IgD-negative memory B cell (primary cell): ENCODE measurements around the gene TBL1XR1. TPM values are rescaled to one million over a fixed set of nuclear protein-coding genes. Genes with fewer than 3 reads are reported as not detected.
A peak's percentile ranks its signal among the peaks of the same experiment; 100 is the strongest.
"Not testable (repeated sequence)": the region's sequence is repeated elsewhere in the genome, so short reads cannot be mapped to it uniquely, and the experiment has no call there.

Experiments
- H3K27ac Mint-ChIP-seq, 3 donors: one replicate each; pipeline ENCODE4 v1.8.0; 2020 to 2022; ENCODE audit warnings: mild to moderate bottlenecking in 3 of 3, mixed read lengths in 3 of 3, moderate library complexity in 1 of 3
- H3K27me3 Mint-ChIP-seq: one replicate; pipeline ENCODE4 v1.8.0; 2021; ENCODE audit warnings: mixed read lengths
- H3K36me3 Mint-ChIP-seq: one replicate; pipeline ENCODE4 v1.8.0; 2020; ENCODE audit warnings: mild to moderate bottlenecking, mixed read lengths
- H3K4me1 Mint-ChIP-seq, 3 donors: one replicate each; pipeline ENCODE4 v1.8.0; 2020 to 2022; ENCODE audit warnings: mixed read lengths in 3 of 3, mild to moderate bottlenecking in 1 of 3
- H3K4me3 Mint-ChIP-seq, 4 donors: one replicate each; pipeline ENCODE4 v1.8.0; 2020 to 2022; ENCODE audit warnings: mild to moderate bottlenecking in 4 of 4, mixed read lengths in 4 of 4, moderate library complexity in 3 of 4
- H3K9me3 Mint-ChIP-seq, 3 donors: one replicate each; pipeline ENCODE4 v1.8.0; 2020 to 2021; ENCODE audit warnings: mixed read lengths in 3 of 3, mild to moderate bottlenecking in 1 of 3
- polyA plus RNA-seq: library from polyadenylated mRNA; unstranded; fragments of 300-500 nt; fragmentation: Illumina TruSeq; gene quantifications from one replicate; pipeline ENCODE4 v1.2.3, GENCODE V29; 2021

The TBL1XR1 gene
- polyA plus RNA-seq, 1 donor from 2014 or later: 23.6 TPM

DNA sequence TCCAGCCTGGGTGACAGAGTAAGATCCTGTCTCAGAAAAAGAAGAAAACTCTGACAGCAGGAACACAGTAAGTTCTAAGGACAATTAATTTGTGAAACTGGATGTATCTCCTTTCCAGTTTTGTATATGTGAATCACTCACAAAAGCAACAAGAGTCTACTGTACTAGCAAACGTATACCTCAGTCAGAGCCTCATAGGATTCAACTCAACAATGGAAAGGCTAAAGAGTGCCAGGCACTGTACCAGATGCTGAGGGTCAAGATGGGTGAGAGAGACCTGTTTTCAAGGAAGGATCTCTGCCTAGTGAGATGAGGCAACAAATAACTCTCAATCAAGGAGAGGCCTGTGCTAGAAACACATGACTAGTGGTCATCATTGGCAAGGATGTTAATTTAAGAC lies 14.9 kb downstream of the TBL1XR1 start:
- Mint-ChIP-seq H3K9me3 (no peaks in the 10 kb centered on the region), H3K4me1 (peaks cover 60 to 68% (median 68%) of the 10 kb centered on the region in 3 donors), H3K27ac (peak overlapping the region; percentile 51 to 71 (median 69)), H3K4me3 (peak overlapping the region in 1 of 4 donors; percentile 51), H3K27me3 (no peaks in the 10 kb centered on the region), H3K36me3 (peaks cover 4% of the 10 kb centered on the region)

DNA sequence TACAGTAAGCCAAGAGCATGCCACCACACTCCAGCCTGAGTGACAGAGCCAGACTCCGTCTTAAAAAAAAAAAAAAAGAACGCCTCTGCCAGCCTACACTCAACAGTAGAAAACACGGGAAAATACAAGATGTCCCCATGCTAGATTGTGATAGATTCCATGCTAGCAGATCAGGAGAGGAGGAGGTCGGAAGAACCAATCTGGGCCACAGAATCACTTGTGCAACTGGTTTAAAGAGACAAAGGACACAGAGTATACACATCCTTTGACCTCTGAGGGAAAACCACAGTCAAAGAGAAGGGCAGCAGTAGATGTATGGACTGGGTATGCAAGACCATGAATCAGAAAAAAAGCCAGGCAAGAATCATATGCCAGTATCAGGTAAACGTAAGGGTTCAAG lies 15.9 kb downstream of the TBL1XR1 start:
- Mint-ChIP-seq H3K4me3 (peak overlapping the region in 2 of 4 donors; percentile 14 to 56), H3K27ac (peak overlapping the region in 2 of 3 donors; percentile 24 to 71), H3K27me3 (no peaks in the 10 kb centered on the region), H3K36me3 (peaks cover 4% of the 10 kb centered on the region), H3K9me3 (no peaks in the 10 kb centered on the region), H3K4me1 (peaks cover 60 to 66% (median 65%) of the 10 kb centered on the region in 3 donors)

DNA sequence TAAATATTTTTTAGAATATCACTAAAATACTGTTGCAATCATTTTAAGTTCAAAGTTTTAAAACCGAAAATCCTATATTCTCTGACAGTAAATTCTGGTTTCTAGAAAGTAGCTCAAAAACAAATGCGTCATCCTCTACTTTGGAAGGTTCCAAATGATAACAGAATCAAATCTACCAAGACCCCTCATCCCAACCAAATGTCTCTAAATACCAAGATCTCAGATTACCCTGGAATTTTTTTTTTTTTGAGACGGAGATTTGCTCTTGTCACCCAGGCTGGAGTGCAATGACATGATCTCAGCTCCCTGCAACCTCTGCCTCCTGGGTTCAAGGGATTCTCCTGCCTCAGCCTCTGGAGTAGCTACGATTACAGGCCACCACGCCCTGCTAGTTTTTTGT lies 16.8 kb downstream of the TBL1XR1 start:
- peaks cover 4% of the 10 kb centered on the region for H3K36me3 Mint-ChIP-seq
- H3K4me1 Mint-ChIP-seq: peaks cover 58 to 61% (median 59%) of the 10 kb centered on the region in 3 donors

DNA sequence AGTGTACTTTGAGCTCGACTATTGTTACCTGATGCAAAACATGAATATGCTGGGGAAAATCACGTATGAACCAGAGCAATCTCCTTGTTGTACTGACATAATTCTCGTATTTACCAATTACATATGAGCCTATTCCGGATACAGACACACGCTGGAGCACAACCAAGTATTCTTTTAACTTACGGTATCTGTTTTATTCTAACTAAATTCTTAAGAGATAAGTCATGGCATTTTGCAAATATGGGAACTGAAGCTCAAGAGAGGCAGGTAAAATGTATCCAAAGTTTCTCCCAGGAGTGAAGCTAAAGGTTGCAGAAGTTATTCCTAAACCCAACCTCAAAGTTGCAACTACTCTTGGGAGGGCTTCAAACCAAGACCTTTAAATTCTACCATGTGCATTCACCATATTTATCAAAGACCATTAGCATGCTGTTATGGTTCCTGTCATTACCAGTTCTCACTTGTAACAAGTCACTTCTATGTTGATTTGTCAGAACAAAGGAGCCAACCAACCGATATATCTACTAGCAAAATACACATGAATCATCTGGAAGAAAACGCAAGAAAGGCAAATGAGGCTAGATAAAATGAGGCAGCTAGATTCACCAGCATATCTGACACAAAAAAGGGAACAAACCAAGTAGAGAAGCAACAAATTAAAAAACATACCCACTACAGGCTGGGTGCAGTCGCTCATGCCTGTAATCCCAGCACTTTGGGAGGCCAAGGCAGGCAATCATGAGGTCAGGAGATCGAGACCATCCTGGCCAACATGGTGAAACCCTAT lies 17.8 kb downstream of the TBL1XR1 start:
- peaks cover 54 to 58% (median 57%) of the 10 kb centered on the region in 3 donors for H3K4me1 Mint-ChIP-seq
- peaks cover 4% of the 10 kb centered on the region for H3K36me3 Mint-ChIP-seq
- H3K27me3 Mint-ChIP-seq: no peaks in the 10 kb centered on the region
- H3K27ac Mint-ChIP-seq: peak overlapping the region in 2 of 3 donors; percentile 5 to 85
- H3K9me3 Mint-ChIP-seq: no peaks in the 10 kb centered on the region
- peak overlapping the region in 1 of 4 donors; percentile 30 for H3K4me3 Mint-ChIP-seq

More for the DNA sequence above, 16.8 kb downstream of the TBL1XR1 start:
- Mint-ChIP-seq H3K27me3 (no peaks in the 10 kb centered on the region), H3K9me3 (no peaks in the 10 kb centered on the region), H3K4me3 (peak overlapping the region in 1 of 4 donors; percentile 47), H3K27ac (peak overlapping the region; percentile 23 to 71 (median 24))

DNA sequence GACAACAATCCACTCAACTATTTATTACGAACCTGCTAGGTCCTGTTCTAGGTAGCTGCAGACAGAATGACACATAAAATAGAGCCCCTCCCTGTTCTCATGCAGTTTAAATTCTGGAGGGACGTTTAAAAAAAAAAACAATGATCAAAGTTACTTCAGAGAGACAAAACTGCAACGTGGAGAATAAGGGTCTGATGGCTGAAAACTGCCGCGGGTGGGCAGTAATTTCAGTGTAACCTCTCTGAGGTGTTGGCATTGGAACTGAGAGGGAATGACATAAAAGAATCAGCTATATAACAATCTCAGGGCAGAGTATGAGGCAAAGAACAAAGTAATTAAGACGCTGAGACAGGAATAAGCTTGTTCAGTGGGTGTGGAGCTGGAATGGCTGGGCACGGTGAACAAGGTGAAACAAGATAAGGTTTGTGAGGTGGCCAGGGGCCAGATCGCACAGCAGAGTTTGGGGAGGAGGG lies 19.5 kb downstream of the TBL1XR1 start:
- H3K36me3 Mint-ChIP-seq: peaks cover 4% of the 10 kb centered on the region
- peak overlapping the region in 2 of 4 donors; percentile 18 to 59 for H3K4me3 Mint-ChIP-seq
- H3K27ac Mint-ChIP-seq: peak overlapping the region in 2 of 3 donors; percentile 25 to 31
- H3K9me3 Mint-ChIP-seq: no peaks in the 10 kb centered on the region
- H3K27me3 Mint-ChIP-seq: no peaks in the 10 kb centered on the region
- H3K4me1 Mint-ChIP-seq: peaks cover 55 to 65% (median 63%) of the 10 kb centered on the region in 3 donors

DNA sequence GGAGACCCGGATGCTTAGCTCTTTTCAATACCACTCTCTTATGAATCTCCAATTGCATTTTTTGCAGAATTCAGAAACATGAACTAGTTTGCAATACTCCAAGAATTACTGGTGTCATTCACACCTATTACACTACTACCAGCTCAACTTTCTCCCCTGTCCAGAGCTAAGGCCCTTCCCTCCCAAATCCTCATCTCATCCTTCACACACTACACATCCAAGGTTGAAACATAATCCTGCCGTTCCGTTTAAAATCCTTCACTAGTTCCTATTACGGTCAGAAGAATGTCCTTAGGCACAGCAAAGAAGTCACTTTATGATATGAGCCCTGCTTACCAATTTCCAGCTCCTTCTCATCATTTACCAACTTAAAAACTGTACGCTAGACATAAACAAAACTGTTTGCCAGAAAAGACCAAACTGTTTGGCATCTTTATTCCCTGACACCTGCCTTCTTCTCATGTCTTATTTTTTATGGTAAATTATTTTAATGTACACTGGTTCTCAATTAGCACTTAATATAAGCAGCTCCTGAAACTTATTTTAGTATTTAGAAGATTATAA lies 22.6 kb downstream of the TBL1XR1 start:
- Mint-ChIP-seq H3K4me3 (no peak overlapping the region), H3K27ac (peak overlapping the region in 2 of 3 donors; percentile 6 to 69), H3K9me3 (no peaks in the 10 kb centered on the region)

DNA sequence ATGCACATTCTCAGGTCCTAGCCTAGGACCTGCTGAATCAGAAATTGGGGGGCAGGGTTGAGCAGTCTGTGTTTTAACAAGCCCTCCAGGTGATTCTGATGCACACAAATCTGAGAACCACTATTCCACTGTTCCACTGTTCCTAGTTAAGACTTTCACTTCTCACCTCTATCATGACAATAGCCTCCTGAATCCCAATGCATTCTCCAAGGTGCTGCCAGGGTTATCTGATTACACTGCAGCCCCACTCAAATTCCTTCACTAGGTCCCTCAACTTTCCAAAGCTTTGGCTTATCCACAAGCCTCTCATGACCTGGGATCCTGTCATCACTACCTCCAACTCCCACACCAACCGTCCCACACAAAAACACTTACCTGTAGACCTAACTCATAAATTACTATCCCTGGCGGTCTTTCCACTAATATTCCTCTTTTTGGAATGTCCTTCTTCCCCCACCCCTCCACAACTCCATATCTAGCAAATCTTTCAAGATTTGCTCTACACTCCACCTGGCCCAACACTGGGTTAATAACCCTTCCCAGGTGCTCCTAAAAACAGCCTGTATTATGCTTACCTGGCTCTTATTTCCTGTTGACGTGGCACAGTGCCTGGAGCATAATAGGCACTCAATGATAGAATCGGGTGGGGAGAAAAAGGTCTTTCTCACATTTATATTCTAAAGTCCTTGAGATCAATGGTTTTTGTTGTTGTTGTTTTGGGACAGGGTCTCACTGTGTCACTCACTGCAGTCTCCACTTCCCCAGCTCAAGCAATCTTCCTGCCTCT lies 27.2 kb downstream of the TBL1XR1 start:
- Mint-ChIP-seq H3K27me3 (no peaks in the 10 kb centered on the region), H3K9me3 (no peaks in the 10 kb centered on the region), H3K4me1 (peaks cover 51 to 53% (median 52%) of the 10 kb centered on the region in 3 donors), H3K27ac (peak overlapping the region in 2 of 3 donors; percentile 33 to 76), H3K4me3 (peak overlapping the region in 1 of 4 donors; percentile 55), H3K36me3 (peaks cover 5% of the 10 kb centered on the region)

More for the DNA sequence above, 22.6 kb downstream of the TBL1XR1 start:
- peaks cover 5% of the 10 kb centered on the region for H3K36me3 Mint-ChIP-seq
- no peaks in the 10 kb centered on the region for H3K27me3 Mint-ChIP-seq
- peaks cover 46 to 54% (median 48%) of the 10 kb centered on the region in 3 donors for H3K4me1 Mint-ChIP-seq

DNA sequence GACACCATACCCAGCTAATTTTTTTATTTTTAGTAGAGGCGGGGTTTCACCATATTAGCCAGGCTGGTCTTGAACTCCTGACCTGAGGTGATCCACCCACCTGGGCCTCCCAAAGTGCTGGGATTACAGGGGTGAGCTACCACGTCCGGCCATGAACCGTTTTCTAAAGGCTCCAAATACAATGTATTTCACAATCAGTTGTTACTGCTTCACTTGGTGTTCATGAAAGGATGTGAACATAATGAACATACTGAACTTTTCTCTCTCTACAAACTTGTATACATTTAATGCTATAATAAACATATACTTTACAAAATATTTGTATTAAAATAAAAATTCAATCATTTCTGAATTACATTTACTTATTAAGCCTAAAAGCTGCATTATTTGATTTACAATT lies 28.9 kb downstream of the TBL1XR1 start:
- peaks cover 5% of the 10 kb centered on the region for H3K36me3 Mint-ChIP-seq

DNA sequence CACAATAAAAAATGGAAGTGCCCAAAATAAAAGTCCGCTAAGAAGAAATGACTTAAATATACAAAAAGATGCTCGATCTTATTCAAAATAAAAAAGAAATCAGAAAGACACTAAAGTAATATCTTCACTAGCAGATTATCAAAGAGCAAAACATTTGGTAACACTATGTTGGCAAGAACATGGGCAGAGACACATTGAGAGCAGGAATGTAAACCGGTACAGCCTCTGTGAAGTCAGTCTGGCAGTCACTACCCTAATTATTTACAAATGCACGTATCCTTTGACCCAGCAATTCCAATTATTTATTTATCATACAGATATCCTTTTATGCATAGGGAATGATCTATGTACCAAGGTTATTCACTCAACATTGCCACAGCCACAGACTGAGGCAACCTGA lies 34.5 kb downstream of the TBL1XR1 start:
- Mint-ChIP-seq H3K36me3 (peaks cover 12% of the 10 kb centered on the region), H3K27me3 (no peaks in the 10 kb centered on the region), H3K9me3 (peaks cover 0 to 10% (median 0%) of the 10 kb centered on the region in 3 donors), H3K4me1 (peaks cover 36 to 47% (median 46%) of the 10 kb centered on the region in 3 donors), H3K4me3 (no peak overlapping the region), H3K27ac (no peak overlapping the region)

More for the DNA sequence above, 28.9 kb downstream of the TBL1XR1 start:
- Mint-ChIP-seq H3K4me1 (peaks cover 45 to 54% (median 52%) of the 10 kb centered on the region in 3 donors), H3K9me3 (peaks cover 0 to 5% (median 0%) of the 10 kb centered on the region in 3 donors), H3K27ac (no peak overlapping the region), H3K27me3 (no peaks in the 10 kb centered on the region), H3K4me3 (no peak overlapping the region)

DNA sequence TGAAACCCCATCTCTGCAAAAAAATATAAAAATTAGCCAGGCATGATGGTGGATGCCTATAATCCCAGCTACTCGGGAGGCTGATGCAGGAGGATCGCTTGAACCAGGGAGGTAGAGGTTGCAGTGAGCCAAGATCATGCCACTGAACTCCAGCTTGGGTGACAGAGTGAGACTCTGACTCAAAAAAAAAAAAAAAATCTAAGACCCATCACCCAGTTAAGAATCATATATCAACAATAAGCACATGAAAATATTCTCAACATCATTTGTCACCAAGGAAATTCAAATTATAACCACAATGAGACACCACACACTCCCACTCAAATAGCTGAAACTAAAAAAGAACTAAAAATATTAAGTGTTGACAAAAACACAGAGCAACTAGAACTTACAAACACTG lies 35.7 kb downstream of the TBL1XR1 start:
- Mint-ChIP-seq H3K4me3 (peak overlapping the region in 1 of 4 donors; percentile 70), H3K27ac (peak overlapping the region in 1 of 3 donors; percentile 13), H3K4me1 (peaks cover 39 to 53% (median 47%) of the 10 kb centered on the region in 3 donors), H3K36me3 (peaks cover 12% of the 10 kb centered on the region)
- not testable (repeated sequence) for H3K27me3 Mint-ChIP-seq, H3K9me3 Mint-ChIP-seq

DNA sequence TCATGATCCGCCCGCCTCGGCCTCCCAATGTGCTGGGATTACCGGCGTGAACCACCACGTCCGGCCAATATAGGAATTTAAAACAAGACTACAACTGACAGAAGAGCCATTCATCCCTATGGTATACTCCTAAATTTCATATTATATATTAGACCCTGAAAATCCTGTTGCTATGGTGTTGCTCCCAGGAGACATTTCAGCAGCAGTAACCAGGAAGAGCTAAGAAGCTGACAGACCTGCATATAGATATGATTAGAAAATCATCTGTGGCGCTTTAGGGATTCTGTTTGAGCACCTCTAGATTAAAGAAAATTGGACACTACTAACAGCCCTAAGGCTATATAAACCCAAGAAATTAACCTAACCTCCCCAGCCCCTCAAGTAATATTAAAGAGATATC lies 38.8 kb downstream of the TBL1XR1 start:
- H3K9me3 Mint-ChIP-seq: peaks cover 0 to 5% (median 0%) of the 10 kb centered on the region in 3 donors
- peak overlapping the region in 1 of 3 donors; percentile 9 for H3K27ac Mint-ChIP-seq
- peaks cover 34 to 44% (median 38%) of the 10 kb centered on the region in 3 donors for H3K4me1 Mint-ChIP-seq
- peaks cover 12% of the 10 kb centered on the region for H3K36me3 Mint-ChIP-seq
- no peak overlapping the region for H3K4me3 Mint-ChIP-seq
- no peaks in the 10 kb centered on the region for H3K27me3 Mint-ChIP-seq

DNA sequence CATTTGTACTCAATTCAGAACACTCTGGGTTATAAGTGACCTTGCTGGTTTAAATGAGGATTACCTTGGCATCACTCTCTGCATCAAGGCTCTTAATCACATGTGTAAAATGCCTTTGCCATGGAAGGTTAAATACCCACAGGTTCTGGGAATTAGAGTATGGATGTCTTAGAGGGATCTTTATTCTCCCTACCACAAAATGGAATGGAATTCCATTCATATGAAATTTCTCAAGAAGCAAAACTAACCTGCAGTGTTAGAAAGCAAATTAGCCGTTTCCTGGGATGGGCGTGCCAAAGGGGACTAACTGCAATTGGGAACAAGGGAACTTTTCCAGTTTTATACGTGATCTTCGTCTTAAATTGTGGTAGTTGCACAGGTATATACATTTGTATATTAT lies 39.8 kb downstream of the TBL1XR1 start:
- H3K27ac Mint-ChIP-seq: peak overlapping the region in 1 of 3 donors; percentile 85
- H3K4me3 Mint-ChIP-seq: no peak overlapping the region
- no peaks in the 10 kb centered on the region for H3K27me3 Mint-ChIP-seq
- H3K36me3 Mint-ChIP-seq: peaks cover 10% of the 10 kb centered on the region
- peaks cover 36 to 44% (median 41%) of the 10 kb centered on the region in 3 donors for H3K4me1 Mint-ChIP-seq
- H3K9me3 Mint-ChIP-seq: peaks cover 0 to 5% (median 0%) of the 10 kb centered on the region in 3 donors

DNA sequence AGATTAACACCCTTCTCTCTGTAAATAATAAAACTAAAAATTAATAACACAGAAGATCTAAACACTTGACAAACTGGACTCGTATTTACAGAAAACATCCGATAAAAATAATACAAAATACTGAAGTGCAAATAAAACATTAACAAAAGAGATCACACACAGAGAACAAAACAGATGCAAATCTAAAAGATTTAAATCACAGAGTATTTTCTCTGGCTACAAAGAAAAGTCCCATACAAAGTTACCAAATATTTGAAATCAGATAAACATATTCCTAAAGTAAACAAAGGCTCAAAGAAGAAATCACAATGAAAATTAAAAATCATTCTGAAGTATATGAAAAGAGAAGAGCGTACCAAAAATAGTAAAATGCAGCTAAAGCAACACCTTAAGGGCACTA lies 42.5 kb downstream of the TBL1XR1 start:
- Mint-ChIP-seq H3K9me3 (no peaks in the 10 kb centered on the region), H3K27me3 (no peaks in the 10 kb centered on the region), H3K36me3 (no peaks in the 10 kb centered on the region), H3K4me3 (no peak overlapping the region), H3K27ac (peak overlapping the region in 1 of 3 donors; percentile 22), H3K4me1 (peaks cover 49 to 52% (median 51%) of the 10 kb centered on the region in 3 donors)

DNA sequence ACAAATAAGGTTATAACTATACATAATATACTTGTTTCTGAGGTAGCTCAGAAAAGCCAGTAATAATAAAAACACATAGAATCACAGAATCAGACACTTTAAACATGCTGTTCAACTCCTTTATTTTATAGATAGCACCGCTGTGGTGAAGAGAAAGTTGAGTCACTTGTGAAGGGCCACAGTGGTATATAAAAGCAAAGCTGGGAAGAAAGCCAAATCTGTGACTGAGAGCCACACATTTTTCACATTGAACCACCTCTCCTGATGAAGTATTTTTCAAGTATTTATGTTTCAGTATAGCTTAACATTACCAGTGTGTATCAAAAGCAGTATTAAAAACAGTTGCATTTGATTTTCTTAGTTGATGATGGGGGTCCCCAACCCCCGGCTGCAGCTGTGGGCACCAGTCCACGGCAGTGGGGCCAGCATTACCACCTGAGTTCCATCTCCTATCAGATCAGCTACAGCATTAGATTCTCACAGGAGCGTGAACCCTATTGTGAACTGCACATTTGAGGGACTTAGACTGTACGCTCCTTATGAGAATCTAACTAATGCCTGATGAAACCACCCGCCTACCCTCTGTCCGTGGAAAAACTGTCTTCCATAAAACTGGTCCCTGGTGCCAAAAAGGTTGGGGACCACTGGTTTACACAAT lies 46.2 kb downstream of the TBL1XR1 start:
- peak overlapping the region; percentile 29 to 93 (median 40) for H3K27ac Mint-ChIP-seq

More for the DNA sequence above, 46.2 kb downstream of the TBL1XR1 start:
- Mint-ChIP-seq H3K27me3 (no peaks in the 10 kb centered on the region), H3K4me3 (peak overlapping the region in 2 of 4 donors; percentile 44 to 76), H3K4me1 (peaks cover 58 to 65% (median 64%) of the 10 kb centered on the region in 3 donors), H3K36me3 (peaks cover 3% of the 10 kb centered on the region), H3K9me3 (no peaks in the 10 kb centered on the region)
